Measurements from ENCODE around the gene SOX6.

Gene SOX6

DNA sequence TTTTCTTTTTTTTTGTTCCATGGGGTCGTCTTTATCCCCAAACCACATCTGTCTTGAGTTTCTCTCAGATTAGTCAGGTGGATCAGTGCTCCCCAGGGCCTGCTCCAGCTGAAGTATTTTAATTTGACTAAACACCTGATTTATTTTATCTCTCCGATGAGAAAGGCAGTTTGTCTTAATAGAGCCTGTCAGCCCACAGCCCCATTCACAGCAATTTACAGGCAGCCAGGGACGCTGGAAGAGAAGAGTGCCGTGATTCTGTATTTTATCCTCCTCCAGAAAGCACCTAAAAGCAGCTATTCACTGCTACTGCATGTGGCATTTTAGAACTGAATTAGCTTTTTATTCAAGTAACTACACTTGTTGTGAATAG lies 164.5 kb downstream of the SOX6 start:
- no peaks in the 10 kb centered on the region for H3K4me1 ChIP-seq (ENCODE audit: control insufficient read depth, insufficient read depth, low read length)
- H3K27me3 ChIP-seq (ENCODE audit: control insufficient read depth, insufficient read depth, low read length) = no peaks in the 10 kb centered on the region
- H3K27ac ChIP-seq (ENCODE audit: low read depth, low read length) = no peak overlapping the region
- H3K36me3 ChIP-seq (ENCODE audit: control insufficient read depth, insufficient read depth, low read length) = no peaks in the 10 kb centered on the region
- H3K9ac ChIP-seq (ENCODE audit: low read length) = no peak overlapping the region
- H3K4me3 ChIP-seq (ENCODE audit: low read length) = no peak overlapping the region

DNA sequence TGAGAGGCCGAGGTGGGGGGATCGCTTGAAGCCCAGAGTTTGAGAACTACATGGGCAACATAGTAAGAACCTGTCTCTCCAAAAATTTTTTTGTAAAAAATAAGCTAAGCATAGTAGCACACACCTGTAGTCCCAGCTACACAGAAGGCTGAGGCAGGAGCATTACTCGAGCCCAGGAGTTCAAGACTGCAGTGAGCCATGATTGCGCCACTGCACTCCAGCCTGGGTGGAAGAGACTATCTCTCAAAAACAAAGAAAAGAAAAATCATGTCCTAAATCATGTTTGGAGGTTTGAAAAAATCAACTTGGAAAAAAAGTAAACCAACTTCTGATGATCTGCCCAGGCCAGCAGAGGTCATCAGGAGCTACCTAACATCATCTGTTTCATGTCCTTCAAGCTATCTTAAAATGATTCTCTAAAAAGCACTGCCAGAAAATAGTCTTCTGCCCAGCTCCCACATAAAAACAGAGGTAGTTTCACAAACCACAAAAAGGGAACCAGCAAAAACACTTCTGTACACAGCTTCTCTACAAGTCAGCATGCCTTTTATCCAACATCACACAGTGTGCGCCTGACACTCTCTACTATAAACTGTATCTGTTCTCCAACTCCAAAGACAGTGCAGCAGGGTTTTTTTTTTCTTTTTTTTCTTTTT lies 165.0 kb downstream of the SOX6 start:
- H3K9ac ChIP-seq (ENCODE audit: low read length) = no peak overlapping the region

DNA sequence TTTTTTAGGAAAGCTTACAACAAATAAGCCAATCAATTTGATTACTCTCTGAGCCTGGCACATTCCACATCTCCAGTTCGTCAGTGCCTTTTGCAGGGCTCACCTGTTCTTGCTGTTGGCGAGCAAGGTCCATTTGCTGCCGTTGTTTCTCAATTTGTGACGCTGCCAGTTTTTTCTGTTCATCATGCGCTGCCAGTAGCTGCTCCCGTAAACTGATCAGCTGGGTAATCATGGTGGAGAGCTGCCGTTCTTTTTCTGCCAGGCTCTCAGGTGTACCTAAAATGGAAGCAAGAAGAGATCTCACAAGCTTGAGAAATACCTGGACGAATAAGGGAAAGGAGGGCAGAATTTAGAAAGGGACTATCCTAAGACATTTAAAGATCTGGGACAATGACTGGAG lies 169.7 kb downstream of the SOX6 start:
- Histone ChIP-seq H3K4me1 (ENCODE audit: control insufficient read depth, insufficient read depth, low read length) (no peaks in the 10 kb centered on the region), H3K27me3 (ENCODE audit: control insufficient read depth, insufficient read depth, low read length) (no peaks in the 10 kb centered on the region), H3K36me3 (ENCODE audit: control insufficient read depth, insufficient read depth, low read length) (no peaks in the 10 kb centered on the region), H3K4me3 (ENCODE audit: low read length) (no peak overlapping the region), H3K9ac (ENCODE audit: low read length) (no peak overlapping the region), H3K27ac (ENCODE audit: low read depth, low read length) (no peak overlapping the region)

More for the DNA sequence above, 165.0 kb downstream of the SOX6 start:
- Histone ChIP-seq H3K4me3 (ENCODE audit: low read length) (no peak overlapping the region), H3K27me3 (ENCODE audit: control insufficient read depth, insufficient read depth, low read length) (no peaks in the 10 kb centered on the region), H3K27ac (ENCODE audit: low read depth, low read length) (no peak overlapping the region), H3K4me1 (ENCODE audit: control insufficient read depth, insufficient read depth, low read length) (no peaks in the 10 kb centered on the region), H3K36me3 (ENCODE audit: control insufficient read depth, insufficient read depth, low read length) (no peaks in the 10 kb centered on the region)

DNA sequence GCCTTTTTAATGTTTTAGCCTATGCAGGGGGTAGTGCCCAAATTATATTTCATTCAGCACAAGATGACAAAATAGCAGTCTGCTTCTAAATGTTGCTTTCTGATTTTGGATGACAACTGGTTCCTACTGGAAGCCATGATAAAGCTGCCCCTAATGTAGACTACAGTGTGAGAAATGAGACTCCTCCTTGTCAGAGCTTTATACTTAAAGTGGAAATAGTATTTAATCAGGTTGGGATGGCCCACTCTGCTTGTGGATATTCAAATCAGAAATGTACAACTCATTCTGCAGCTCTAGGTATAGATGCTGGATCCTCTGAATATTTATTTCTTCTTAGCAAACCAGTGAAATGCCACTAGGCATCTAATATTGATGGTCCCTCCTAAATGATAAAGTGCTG lies 171.3 kb downstream of the SOX6 start:
- Histone ChIP-seq H3K4me3 (ENCODE audit: low read length) (no peak overlapping the region), H3K4me1 (ENCODE audit: control insufficient read depth, insufficient read depth, low read length) (no peaks in the 10 kb centered on the region), H3K27me3 (ENCODE audit: control insufficient read depth, insufficient read depth, low read length) (no peaks in the 10 kb centered on the region), H3K9ac (ENCODE audit: low read length) (no peak overlapping the region), H3K36me3 (ENCODE audit: control insufficient read depth, insufficient read depth, low read length) (no peaks in the 10 kb centered on the region), H3K27ac (ENCODE audit: low read depth, low read length) (no peak overlapping the region)

DNA sequence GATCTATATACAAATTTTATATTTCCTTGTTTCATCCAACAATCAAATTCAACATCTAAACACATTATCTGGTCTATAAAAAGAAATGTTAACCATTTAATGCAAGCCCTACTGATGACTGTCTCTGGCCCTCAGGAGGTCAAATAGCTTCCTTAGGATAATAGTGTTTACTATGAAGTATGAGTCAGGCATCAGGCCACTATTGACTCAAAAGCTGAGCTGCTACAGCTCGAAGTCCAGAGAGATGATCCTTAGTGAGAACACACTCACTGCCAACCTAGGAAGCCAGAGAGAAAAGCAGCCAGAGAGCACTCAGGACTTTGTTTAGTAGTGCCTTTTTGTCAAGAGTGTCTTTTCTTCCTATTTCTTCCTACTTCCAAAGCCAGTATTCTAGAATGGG lies 171.8 kb downstream of the SOX6 start:
- Histone ChIP-seq H3K36me3 (ENCODE audit: control insufficient read depth, insufficient read depth, low read length) (no peaks in the 10 kb centered on the region), H3K27me3 (ENCODE audit: control insufficient read depth, insufficient read depth, low read length) (no peaks in the 10 kb centered on the region), H3K4me1 (ENCODE audit: control insufficient read depth, insufficient read depth, low read length) (no peaks in the 10 kb centered on the region), H3K27ac (ENCODE audit: low read depth, low read length) (no peak overlapping the region), H3K9ac (ENCODE audit: low read length) (no peak overlapping the region), H3K4me3 (ENCODE audit: low read length) (no peak overlapping the region)

DNA sequence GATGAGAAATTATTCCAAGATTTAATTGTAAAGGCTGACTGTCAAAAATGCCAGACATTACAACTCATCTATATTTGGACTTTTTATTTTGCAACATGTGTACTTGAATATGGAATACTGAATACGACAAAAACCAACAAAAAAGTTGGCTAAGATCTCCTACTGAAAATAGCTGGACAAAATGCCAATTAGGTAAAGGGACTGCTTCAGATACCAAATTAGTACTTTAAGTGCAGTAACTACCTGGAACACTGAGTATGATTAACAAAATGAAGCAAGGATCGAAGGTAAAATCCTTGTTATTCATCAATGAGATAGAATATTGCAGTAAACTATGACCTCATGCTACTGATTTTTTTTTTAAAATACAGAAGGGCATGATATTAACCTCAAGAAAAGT lies 173.8 kb downstream of the SOX6 start:
- Histone ChIP-seq H3K9ac (ENCODE audit: low read length) (no peak overlapping the region), H3K27ac (ENCODE audit: low read depth, low read length) (no peak overlapping the region), H3K27me3 (ENCODE audit: control insufficient read depth, insufficient read depth, low read length) (no peaks in the 10 kb centered on the region)

DNA sequence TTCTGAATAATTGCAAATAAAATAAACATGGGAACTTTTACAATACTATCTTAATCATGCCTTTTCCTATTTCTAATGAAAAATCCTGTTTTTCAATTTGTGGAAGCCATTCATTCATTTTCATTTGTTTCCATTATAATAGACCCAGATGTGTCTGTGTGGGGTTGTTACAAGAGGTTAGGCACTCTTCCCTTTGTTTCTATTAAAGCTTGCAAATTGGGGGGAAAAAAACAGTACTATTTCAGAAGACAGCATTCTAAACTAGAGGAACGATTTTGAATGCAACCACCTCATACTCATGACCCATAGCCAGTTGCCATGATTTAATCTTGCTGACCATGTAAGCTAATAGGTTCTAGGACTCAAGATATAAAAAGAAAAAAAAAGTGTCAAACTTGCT lies 175.5 kb downstream of the SOX6 start:
- Histone ChIP-seq H3K27me3 (ENCODE audit: control insufficient read depth, insufficient read depth, low read length) (no peaks in the 10 kb centered on the region), H3K4me1 (ENCODE audit: control insufficient read depth, insufficient read depth, low read length) (no peaks in the 10 kb centered on the region), H3K9ac (ENCODE audit: low read length) (no peak overlapping the region), H3K36me3 (ENCODE audit: control insufficient read depth, insufficient read depth, low read length) (no peaks in the 10 kb centered on the region), H3K4me3 (ENCODE audit: low read length) (no peak overlapping the region), H3K27ac (ENCODE audit: low read depth, low read length) (no peak overlapping the region)

More for the DNA sequence above, 173.8 kb downstream of the SOX6 start:
- H3K4me1 ChIP-seq (ENCODE audit: control insufficient read depth, insufficient read depth, low read length) = no peaks in the 10 kb centered on the region
- H3K36me3 ChIP-seq (ENCODE audit: control insufficient read depth, insufficient read depth, low read length) = no peaks in the 10 kb centered on the region
- H3K4me3 ChIP-seq (ENCODE audit: low read length) = no peak overlapping the region

DNA sequence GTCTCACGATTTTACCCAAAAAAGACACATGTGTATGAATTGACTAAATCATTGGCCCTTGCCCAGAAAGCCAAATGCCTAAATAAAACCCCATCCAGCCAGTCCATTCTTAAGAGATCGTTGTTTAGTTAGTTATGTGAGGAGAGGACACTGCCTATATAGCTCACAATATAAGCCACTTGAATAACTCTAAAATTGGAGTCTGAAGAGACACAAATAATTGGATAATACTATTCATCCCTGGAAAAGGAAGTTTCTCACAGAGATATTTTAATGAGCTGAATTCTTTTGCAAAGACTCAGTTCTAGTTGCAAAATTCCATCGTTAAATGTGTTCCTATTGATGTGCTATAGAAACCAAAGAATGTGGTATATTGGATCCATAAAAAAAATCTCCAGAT lies 176.7 kb downstream of the SOX6 start:
- Histone ChIP-seq H3K4me1 (ENCODE audit: control insufficient read depth, insufficient read depth, low read length) (no peaks in the 10 kb centered on the region), H3K36me3 (ENCODE audit: control insufficient read depth, insufficient read depth, low read length) (no peaks in the 10 kb centered on the region), H3K9ac (ENCODE audit: low read length) (no peak overlapping the region), H3K4me3 (ENCODE audit: low read length) (no peak overlapping the region), H3K27me3 (ENCODE audit: control insufficient read depth, insufficient read depth, low read length) (no peaks in the 10 kb centered on the region), H3K27ac (ENCODE audit: low read depth, low read length) (no peak overlapping the region)

DNA sequence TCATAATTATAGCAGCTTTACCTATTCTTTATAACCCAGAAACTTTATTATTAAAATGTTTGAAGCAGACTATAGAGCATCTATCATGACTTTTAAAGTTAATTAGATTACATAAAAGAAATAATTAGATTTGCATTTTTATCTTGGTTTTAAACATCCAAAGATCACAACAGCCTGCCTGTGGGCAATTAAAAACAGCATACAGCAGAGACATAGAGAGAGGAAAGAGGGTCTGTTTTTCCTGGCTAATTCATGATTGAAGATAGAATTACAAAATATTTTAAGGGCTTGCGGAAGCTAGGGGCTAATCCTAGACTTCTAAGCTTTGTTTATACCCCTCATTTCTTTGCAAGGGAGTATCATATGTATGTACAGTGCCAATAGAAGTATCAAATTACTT lies 178.1 kb downstream of the SOX6 start:
- Histone ChIP-seq H3K36me3 (ENCODE audit: control insufficient read depth, insufficient read depth, low read length) (no peaks in the 10 kb centered on the region), H3K27me3 (ENCODE audit: control insufficient read depth, insufficient read depth, low read length) (no peaks in the 10 kb centered on the region)

DNA sequence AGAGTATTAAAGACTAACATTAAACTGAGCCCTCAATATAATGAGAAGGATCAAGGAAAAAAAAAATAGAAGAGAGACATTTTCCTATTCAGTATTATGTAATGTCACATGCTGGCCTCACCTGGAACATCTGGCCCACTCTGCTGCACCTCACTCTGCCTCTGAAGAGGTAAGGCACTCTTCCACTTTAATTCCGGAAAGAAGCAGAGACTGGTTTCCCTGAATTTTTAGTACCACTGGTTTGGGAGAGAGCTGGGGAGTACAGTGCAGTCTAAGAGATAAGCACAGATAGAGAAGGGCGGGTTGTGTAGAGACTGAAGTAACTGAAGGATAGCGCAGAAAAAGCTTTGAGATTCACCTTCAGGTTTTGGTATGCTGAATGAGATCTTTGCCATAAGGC lies 178.7 kb downstream of the SOX6 start:
- no peak overlapping the region for H3K9ac ChIP-seq (ENCODE audit: low read length)
- H3K27me3 ChIP-seq (ENCODE audit: control insufficient read depth, insufficient read depth, low read length) = no peaks in the 10 kb centered on the region
- no peak overlapping the region for H3K4me3 ChIP-seq (ENCODE audit: low read length)

More for the DNA sequence above, 178.1 kb downstream of the SOX6 start:
- no peak overlapping the region for H3K9ac ChIP-seq (ENCODE audit: low read length)
- H3K4me3 ChIP-seq (ENCODE audit: low read length) = no peak overlapping the region
- no peak overlapping the region for H3K27ac ChIP-seq (ENCODE audit: low read depth, low read length)
- no peaks in the 10 kb centered on the region for H3K4me1 ChIP-seq (ENCODE audit: control insufficient read depth, insufficient read depth, low read length)

DNA sequence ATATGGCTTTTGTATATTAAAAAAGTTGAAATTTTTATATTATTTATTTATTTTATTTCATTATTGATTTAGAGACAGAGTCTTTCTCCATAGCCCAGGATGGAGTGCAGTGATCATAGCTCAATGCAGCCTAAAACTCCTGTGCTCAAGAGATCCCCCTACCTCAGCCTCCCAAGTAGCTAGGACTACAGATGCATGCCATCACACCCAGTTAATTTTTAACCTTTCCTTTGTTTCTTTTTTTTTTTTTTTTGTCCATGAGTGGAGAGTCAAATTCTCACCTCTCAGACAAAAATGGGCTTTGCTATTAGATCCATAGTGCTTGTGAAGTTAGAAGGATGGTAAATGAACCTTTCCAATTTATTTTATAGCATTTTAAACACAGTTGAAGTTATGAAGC lies 182.5 kb downstream of the SOX6 start:
- Histone ChIP-seq H3K4me3 (ENCODE audit: low read length) (no peak overlapping the region), H3K27ac (ENCODE audit: low read depth, low read length) (no peak overlapping the region), H3K9ac (ENCODE audit: low read length) (no peak overlapping the region), H3K27me3 (ENCODE audit: control insufficient read depth, insufficient read depth, low read length) (no peaks in the 10 kb centered on the region), H3K36me3 (ENCODE audit: control insufficient read depth, insufficient read depth, low read length) (no peaks in the 10 kb centered on the region), H3K4me1 (ENCODE audit: control insufficient read depth, insufficient read depth, low read length) (no peaks in the 10 kb centered on the region)

More for the DNA sequence above, 178.7 kb downstream of the SOX6 start:
- no peaks in the 10 kb centered on the region for H3K4me1 ChIP-seq (ENCODE audit: control insufficient read depth, insufficient read depth, low read length)
- H3K27ac ChIP-seq (ENCODE audit: low read depth, low read length) = no peak overlapping the region
- H3K36me3 ChIP-seq (ENCODE audit: control insufficient read depth, insufficient read depth, low read length) = no peaks in the 10 kb centered on the region

DNA sequence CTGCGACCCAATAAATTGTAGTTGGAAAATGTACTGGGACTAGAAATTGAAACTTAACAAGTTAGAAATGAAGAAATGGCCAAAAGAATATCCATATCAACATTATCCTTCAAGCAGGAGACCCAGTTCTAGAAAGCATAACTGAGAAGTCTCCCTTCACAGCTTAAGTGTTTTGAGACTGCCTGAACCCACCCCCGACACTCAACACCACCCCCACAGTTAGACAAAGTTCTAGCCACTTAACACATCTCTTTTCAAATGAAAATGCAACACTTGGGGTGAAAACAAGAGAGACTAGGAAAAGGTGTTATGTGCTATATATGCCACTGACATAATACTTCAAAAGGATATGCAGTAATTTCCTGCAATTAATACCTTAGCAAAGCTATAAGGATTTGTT lies 184.5 kb downstream of the SOX6 start:
- H3K27ac ChIP-seq (ENCODE audit: low read depth, low read length) = no peak overlapping the region
- H3K9ac ChIP-seq (ENCODE audit: low read length) = no peak overlapping the region
- no peak overlapping the region for H3K4me3 ChIP-seq (ENCODE audit: low read length)
- no peaks in the 10 kb centered on the region for H3K36me3 ChIP-seq (ENCODE audit: control insufficient read depth, insufficient read depth, low read length)
- no peaks in the 10 kb centered on the region for H3K27me3 ChIP-seq (ENCODE audit: control insufficient read depth, insufficient read depth, low read length)
- H3K4me1 ChIP-seq (ENCODE audit: control insufficient read depth, insufficient read depth, low read length) = no peaks in the 10 kb centered on the region

DNA sequence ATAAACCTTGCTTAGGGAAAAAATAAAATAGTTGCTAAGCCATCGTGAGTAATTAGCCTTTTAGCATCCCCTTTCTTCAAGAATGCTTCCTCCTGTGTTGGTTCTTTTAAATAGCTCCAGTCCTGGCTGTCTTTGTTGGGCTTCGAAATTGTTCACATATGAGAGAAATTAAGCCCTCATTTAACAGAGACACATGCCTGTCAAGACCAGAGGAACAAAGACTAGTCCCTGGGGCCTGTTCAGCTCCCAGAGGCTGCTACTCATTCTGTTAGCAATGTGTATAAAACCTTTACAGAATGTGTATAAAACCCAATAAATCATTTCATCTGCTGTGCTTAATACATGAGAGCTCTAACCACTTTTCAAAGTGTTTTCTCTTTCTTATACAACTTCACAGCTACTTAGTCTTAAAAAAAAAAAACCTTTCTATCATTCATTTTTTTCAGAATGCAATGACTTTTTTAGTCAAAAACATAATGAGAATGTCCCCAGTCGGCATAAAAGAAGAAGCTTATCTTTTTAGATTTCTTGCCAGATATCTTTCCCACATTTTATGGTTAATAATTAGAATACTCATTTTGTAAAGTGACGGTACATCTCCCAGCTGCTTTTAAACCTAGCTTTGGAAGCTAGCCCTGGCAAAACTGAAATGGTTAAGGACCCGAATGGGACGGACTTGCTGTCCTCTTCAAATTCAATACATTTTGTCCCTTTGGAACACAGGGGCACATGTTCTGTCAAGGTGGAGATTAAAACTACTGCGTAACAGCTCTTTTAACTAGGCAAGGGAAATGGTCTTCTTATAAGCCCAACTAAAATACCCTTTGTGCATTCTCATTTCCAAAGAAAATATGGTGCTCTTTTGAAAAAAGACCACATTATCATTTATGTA lies 186.1 kb downstream of the SOX6 start:
- Histone ChIP-seq H3K9ac (ENCODE audit: low read length) (no peak overlapping the region), H3K4me3 (ENCODE audit: low read length) (no peak overlapping the region), H3K36me3 (ENCODE audit: control insufficient read depth, insufficient read depth, low read length) (no peaks in the 10 kb centered on the region), H3K27me3 (ENCODE audit: control insufficient read depth, insufficient read depth, low read length) (no peaks in the 10 kb centered on the region), H3K27ac (ENCODE audit: low read depth, low read length) (no peak overlapping the region), H3K4me1 (ENCODE audit: control insufficient read depth, insufficient read depth, low read length) (no peaks in the 10 kb centered on the region)

All from rectal smooth muscle tissue (tissue), 1 donor.